Transverse colon (tissue), 3 donors: Measurements from ENCODE around the gene IFT172.

Experiments used
- EP300 ChIP-seq: sonication (generic); formaldehyde crosslinking; IDR thresholded peaks from one replicate; pipeline ENCODE4 v1.6.1; 2017; ENCODE audit warnings: antibody characterized with exemption, low read depth
- TF ChIP-seq, protein P1 (sequence below), 5 experiments: fragments of 200-600 bp in 3 of 5; fragments of 450-650 bp in 2 of 5; sonication (generic) in 3 of 5; IDR thresholded peaks; 1 replicate in 2 of 5; 2 replicates in 3 of 5; pipeline ENCODE4 v1.5.1; 2016 to 2017; ENCODE audit warnings: antibody characterized with exemption in 5 of 5, inconsistent platforms in 3 of 5, mild to moderate bottlenecking in 2 of 5, moderate library complexity in 1 of 5

DNA sequence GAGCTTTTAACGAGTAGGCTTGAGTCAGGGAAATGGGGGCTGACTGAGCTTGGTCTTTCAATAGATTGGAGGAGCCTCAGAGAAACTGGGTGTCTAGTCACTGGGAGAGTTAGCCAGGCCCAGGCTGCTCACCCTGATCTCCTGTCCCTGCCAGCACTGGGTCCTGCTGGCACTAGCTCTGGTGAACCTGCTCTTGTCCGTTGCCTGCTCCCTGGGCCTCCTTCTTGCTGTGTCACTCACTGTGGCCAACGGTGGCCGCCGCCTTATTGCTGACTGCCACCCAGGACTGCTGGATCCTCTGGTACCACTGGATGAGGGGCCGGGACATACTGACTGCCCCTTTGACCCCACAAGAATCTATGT, 46.6 kb downstream of the IFT172 start:
- TF ChIP-seq, protein P1, sequence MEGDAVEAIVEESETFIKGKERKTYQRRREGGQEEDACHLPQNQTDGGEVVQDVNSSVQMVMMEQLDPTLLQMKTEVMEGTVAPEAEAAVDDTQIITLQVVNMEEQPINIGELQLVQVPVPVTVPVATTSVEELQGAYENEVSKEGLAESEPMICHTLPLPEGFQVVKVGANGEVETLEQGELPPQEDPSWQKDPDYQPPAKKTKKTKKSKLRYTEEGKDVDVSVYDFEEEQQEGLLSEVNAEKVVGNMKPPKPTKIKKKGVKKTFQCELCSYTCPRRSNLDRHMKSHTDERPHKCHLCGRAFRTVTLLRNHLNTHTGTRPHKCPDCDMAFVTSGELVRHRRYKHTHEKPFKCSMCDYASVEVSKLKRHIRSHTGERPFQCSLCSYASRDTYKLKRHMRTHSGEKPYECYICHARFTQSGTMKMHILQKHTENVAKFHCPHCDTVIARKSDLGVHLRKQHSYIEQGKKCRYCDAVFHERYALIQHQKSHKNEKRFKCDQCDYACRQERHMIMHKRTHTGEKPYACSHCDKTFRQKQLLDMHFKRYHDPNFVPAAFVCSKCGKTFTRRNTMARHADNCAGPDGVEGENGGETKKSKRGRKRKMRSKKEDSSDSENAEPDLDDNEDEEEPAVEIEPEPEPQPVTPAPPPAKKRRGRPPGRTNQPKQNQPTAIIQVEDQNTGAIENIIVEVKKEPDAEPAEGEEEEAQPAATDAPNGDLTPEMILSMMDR (IDR thresholded peaks at IDR 0.05) = no peak
- no peak for TF ChIP-seq EP300
